ENCODE measurements around the gene WWOX.

DNA sequence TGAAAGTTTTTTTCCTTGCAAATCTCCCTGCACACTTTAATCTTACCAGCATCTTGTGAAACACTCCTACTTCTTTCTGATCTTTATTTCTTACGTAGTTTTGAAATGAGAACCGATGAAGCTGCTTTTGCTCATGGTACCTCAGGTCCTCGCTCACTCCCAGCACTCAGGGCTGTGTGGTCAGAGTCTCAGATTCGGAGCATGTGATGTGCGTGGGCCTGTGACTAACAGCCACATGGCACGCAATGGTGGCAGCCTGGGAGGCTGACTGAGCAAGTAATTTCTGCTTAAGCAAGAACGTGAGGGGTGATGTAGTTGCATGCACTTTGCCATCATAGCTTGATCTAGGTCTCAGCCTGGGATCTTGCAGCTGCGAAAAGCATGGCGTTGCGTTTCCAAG, 876.8 kb downstream of the WWOX start:
- TF ChIP-seq, protein P1, sequence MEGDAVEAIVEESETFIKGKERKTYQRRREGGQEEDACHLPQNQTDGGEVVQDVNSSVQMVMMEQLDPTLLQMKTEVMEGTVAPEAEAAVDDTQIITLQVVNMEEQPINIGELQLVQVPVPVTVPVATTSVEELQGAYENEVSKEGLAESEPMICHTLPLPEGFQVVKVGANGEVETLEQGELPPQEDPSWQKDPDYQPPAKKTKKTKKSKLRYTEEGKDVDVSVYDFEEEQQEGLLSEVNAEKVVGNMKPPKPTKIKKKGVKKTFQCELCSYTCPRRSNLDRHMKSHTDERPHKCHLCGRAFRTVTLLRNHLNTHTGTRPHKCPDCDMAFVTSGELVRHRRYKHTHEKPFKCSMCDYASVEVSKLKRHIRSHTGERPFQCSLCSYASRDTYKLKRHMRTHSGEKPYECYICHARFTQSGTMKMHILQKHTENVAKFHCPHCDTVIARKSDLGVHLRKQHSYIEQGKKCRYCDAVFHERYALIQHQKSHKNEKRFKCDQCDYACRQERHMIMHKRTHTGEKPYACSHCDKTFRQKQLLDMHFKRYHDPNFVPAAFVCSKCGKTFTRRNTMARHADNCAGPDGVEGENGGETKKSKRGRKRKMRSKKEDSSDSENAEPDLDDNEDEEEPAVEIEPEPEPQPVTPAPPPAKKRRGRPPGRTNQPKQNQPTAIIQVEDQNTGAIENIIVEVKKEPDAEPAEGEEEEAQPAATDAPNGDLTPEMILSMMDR (IDR thresholded peaks at IDR 0.05): no peak
- TF ChIP-seq POLR2A (IDR thresholded peaks at IDR 0.05): no peak

Measured in right lobe of liver (tissue), 4 donors.